SK-N-SH treated with all-trans-retinoic acid at 6 μM for 48 hours (cell line): Measurements from ENCODE around the gene DAPL1.
"Not testable (repeated sequence)": the region's sequence is repeated elsewhere in the genome, so short reads cannot be mapped to it uniquely, and the experiment has no call there.

Experiments
- ARNTL ChIP-seq: fragments of 450-650 bp; formaldehyde crosslinking; IDR thresholded peaks from 2 replicates; pipeline ENCODE4 v1.5.0; 2020; ENCODE audit warnings: low read depth, mild to moderate bottlenecking, moderate library complexity, borderline replicate concordance
- BACH2 ChIP-seq: fragments of 250-450 bp; sonication (Bioruptor Pico); IDR thresholded peaks from 2 replicates; pipeline ENCODE4 v1.9.0; 2021; ENCODE audit warnings: mild to moderate bottlenecking, borderline replicate concordance
- GLIS3 ChIP-seq: fragments of 250-450 bp; sonication (Bioruptor Pico); IDR thresholded peaks from 2 replicates; pipeline ENCODE4 v1.5.0; 2020; ENCODE audit warnings: mild to moderate bottlenecking, moderate library complexity
- ISL1 ChIP-seq: fragments of 250-450 bp; sonication (Bioruptor Pico); IDR thresholded peaks from 2 replicates; pipeline ENCODE4 v2.1.2; 2022; ENCODE audit warnings: mild to moderate bottlenecking, moderate library complexity
- RARB ChIP-seq: fragments of 250-450 bp; sonication (Bioruptor Pico); IDR thresholded peaks from 2 replicates; pipeline ENCODE4 v1.8.0; 2021; ENCODE audit warnings: mild to moderate bottlenecking, moderate library complexity
- SNAI2 ChIP-seq: fragments of 250-450 bp; sonication (Bioruptor Pico); IDR thresholded peaks from 2 replicates; pipeline ENCODE4 v1.5.0; 2020; ENCODE audit warnings: mild to moderate bottlenecking, moderate library complexity
- TCF4 ChIP-seq: fragments of 250-450 bp; sonication (Bioruptor Pico); IDR thresholded peaks from 2 replicates; pipeline ENCODE4 v1.8.0; 2021; ENCODE audit warnings: mild to moderate bottlenecking, moderate library complexity, borderline replicate concordance
- ZC3H10 ChIP-seq: fragments of 250-450 bp; sonication (Bioruptor Pico); IDR thresholded peaks from 2 replicates; pipeline ENCODE4 v1.5.1; 2021; ENCODE audit warnings: mild to moderate bottlenecking, moderate library complexity
- ZFP3 ChIP-seq: fragments of 250-450 bp; sonication (Bioruptor Pico); IDR thresholded peaks from 2 replicates; pipeline ENCODE4 v1.5.0; 2020; ENCODE audit warnings: mild to moderate bottlenecking, moderate library complexity
- ZFP30 ChIP-seq: fragments of 450-650 bp; formaldehyde crosslinking; IDR thresholded peaks from 2 replicates; pipeline ENCODE4 v1.5.0; 2022; ENCODE audit warnings: mild to moderate bottlenecking, moderate library complexity
- ZNF70 ChIP-seq: fragments of 450-650 bp; formaldehyde crosslinking; IDR thresholded peaks from 2 replicates; pipeline ENCODE4 v1.5.0; 2020; ENCODE audit warnings: mild to moderate bottlenecking, moderate library complexity
- TF ChIP-seq, protein P1 (sequence below): fragments of 250-450 bp; sonication (Bioruptor Pico); IDR thresholded peaks from 2 replicates; pipeline ENCODE4 v1.5.0; 2020; ENCODE audit warnings: mild to moderate bottlenecking, moderate library complexity
- TF ChIP-seq, protein P2 (sequence below): fragments of 250-450 bp; sonication (Bioruptor Pico); IDR thresholded peaks from 2 replicates; pipeline ENCODE4 v1.5.1; 2020; ENCODE audit warnings: low read depth, mild to moderate bottlenecking, moderate library complexity

DNA sequence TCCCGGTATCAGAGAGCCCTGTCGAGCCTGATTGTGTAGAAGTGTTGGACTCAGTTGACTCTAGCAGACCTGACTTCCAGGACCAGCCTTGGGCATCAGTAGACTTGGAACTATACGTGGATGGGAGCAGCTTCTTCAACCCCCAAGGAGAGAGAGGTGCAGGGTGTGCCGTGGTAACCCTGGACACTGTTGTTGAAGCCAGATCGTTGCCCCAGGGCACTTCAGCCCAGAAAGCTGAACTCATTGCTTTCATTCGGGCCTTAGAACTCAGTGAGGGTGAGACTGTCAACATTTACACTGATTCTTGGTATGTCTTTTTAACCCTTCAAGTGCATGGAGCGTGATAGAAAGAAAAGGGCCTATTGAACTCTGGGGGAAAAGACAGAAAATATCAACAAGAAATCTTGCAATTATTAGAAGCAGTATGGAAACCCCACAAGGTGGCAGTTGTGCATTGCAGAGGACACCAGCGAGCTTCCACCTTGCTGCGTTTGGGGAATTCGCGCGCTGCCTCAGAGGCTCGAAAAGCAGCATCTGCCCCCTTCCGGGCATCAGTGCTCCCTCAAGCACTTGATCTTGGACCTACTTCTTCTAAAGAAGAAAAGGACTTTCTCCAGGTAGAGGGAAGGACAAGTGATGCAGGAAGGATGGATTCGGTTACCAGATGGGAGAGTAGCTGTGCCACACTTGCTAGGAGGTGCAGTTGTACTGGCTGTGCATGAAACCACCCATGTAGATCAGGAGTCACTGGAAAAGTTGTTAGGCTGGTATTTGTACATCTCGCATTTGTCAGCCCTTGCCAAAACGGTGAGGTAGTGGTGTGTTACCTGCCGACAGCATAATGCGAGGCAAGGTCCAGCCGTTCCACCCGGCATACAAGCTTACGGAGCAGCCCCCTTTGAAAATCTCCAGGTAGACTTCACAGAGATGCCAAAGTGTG lies 53.2 kb downstream of the DAPL1 start:
- TF ChIP-seq, protein P1, sequence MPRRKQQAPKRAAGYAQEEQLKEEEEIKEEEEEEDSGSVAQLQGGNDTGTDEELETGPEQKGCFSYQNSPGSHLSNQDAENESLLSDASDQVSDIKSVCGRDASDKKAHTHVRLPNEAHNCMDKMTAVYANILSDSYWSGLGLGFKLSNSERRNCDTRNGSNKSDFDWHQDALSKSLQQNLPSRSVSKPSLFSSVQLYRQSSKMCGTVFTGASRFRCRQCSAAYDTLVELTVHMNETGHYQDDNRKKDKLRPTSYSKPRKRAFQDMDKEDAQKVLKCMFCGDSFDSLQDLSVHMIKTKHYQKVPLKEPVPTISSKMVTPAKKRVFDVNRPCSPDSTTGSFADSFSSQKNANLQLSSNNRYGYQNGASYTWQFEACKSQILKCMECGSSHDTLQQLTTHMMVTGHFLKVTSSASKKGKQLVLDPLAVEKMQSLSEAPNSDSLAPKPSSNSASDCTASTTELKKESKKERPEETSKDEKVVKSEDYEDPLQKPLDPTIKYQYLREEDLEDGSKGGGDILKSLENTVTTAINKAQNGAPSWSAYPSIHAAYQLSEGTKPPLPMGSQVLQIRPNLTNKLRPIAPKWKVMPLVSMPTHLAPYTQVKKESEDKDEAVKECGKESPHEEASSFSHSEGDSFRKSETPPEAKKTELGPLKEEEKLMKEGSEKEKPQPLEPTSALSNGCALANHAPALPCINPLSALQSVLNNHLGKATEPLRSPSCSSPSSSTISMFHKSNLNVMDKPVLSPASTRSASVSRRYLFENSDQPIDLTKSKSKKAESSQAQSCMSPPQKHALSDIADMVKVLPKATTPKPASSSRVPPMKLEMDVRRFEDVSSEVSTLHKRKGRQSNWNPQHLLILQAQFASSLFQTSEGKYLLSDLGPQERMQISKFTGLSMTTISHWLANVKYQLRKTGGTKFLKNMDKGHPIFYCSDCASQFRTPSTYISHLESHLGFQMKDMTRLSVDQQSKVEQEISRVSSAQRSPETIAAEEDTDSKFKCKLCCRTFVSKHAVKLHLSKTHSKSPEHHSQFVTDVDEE (CRISPR knock-in tag): not testable (repeated sequence)
- TF ChIP-seq TCF4; ZFP3; BACH2; ARNTL (CRISPR knock-in tag); ISL1; RARB; ZFP30; SNAI2 (CRISPR knock-in tag); GLIS3 (CRISPR knock-in tag); ZC3H10; ZNF70: not testable (repeated sequence)
- TF ChIP-seq, protein P2, sequence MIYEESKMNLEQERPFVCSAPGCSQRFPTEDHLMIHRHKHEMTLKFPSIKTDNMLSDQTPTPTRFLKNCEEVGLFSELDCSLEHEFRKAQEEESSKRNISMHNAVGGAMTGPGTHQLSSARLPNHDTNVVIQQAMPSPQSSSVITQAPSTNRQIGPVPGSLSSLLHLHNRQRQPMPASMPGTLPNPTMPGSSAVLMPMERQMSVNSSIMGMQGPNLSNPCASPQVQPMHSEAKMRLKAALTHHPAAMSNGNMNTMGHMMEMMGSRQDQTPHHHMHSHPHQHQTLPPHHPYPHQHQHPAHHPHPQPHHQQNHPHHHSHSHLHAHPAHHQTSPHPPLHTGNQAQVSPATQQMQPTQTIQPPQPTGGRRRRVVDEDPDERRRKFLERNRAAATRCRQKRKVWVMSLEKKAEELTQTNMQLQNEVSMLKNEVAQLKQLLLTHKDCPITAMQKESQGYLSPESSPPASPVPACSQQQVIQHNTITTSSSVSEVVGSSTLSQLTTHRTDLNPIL (CRISPR knock-in tag): not testable (repeated sequence)
